NCI-H2081 (cell line): ENCODE data around the gene CNGB1.
"Not testable (repeated sequence)": the region's sequence is repeated elsewhere in the genome, so short reads cannot be mapped to it uniquely, and the experiment has no call there.

ENCODE experiments used
- DNase-seq, 2 experiments: peaks; one replicate each; lab custom pipeline; 2025; lab: John Stamatoyannopoulos, UW

The CNGB1 gene

DNA sequence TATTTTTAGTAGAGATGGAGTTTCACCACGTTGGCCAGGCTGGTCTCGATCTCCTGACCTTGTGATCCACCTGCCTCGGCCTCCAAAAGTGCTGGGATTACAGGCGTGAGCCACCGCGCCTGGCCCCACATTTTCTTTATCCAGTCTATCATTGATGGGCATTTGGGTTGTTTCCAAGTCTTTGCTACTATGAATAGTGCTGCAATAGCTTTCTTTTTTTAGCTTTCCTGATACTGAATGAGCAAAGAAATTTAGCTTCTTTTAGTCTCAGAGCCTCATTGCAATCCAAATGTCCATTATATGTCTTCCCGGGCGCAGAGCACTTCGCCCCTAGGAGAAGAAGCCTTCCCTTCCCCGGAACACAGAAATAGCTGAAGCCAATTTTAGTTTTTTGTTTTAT, 112.9 kb downstream of the CNGB1 start:
- DNase-seq = not testable (repeated sequence)

DNA sequence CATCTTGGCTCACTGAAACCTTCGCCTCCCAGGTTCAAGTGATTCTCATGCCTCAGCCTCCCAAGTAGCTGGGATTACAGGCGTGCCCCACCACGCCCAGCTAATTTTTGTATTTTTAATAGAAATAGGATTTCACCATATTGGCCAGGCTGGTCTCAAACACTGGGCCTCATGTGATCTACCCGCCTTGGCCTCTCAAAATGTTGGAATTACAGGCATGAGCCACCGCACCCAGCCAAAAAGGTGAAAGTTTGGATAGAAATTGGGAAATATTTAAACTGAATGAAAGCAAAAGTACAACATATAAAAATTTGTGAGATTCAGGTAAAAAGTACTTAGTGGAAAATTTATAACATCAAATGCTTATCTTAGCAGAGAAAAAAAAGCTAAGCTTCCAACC, 115.7 kb downstream of the CNGB1 start:
- DNase-seq = no peak

DNA sequence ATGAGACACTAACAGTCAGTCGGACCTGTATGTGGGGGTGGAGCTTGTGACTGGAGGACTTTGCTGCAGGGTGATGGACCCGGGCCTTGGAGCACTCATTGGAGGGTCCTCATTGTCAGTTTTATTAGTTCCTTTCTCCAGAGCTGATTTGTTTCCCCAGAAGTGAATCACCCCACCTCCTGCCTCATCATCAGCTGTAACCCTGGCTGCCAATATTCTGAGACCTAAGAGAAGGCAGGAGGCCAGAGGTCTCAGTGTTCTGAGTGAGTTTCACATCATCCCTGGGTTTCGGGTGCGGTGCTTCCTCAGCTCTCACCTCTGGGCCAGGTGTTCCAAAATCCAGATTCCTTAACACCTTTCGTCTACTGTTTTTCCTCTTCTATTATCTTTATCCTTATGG, 118.7 kb downstream of the CNGB1 start:
- DNase-seq = no peak

GRCh38 chr16:57848181-57848580, 122.7 kb downstream of the CNGB1 start:
- no peak for DNase-seq

DNA sequence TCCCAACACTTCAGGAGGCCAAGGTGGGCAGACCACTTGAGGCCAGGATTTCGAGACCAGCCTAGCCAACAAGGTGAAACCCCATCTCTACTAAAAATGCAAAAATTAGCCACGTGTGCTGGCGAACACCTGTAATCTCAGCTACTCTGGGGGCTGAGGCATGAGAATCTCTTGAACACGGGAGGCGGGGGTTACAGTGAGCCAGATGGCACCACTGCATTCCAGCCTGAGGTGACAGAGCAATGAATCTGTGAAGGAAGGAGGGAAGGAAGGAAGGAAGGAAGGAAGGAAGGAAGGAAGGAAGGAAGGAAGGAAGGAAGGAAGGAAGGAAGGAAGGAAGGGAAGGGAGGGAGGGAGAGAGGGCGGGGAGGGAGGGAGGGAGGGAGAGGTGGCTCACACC, 124.0 kb downstream of the CNGB1 start:
- not testable (repeated sequence) for DNase-seq

DNA sequence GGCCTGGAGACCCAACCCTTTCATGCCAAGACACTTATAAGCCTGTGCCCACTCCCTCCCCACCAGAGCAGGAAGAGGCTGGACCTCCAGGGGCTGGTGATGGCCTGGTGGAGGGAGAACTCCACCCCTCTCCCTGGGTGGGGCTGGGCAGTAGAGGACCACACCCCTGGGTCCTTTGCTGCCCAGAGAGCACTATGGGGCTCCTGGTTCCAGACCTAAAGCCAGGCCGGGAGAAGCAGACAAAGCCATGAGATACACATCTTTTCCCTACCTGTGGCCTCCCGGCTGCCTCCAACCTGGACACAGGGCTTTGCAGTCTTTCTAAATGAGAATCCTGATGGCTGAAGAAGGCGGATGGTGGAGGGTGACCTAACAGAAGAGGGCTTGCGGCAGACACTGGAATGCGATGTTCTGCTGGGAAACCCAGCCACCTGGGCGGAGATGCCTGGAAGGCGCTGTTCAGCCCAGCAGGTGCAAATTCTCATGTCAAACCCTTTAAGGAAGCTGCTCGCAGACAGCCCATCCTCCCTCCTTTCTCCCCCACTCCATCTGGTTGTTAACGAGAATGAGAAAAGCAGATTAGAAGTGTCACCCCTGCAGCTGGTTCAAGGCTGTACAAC, 124.7 kb downstream of the CNGB1 start:
- no peak for DNase-seq

- DNase-seq = no peak
Observed at GRCh38 chr16:57845115-57845514, 125.8 kb downstream of the CNGB1 start.

- DNase-seq = no peak
Observed at GRCh38 chr16:57844416-57845030, 126.4 kb downstream of the CNGB1 start.

- DNase-seq = no peak
Observed at GRCh38 chr16:57843400-57843799, 127.5 kb downstream of the CNGB1 start.

- no peak for DNase-seq
Observed at GRCh38 chr16:57842601-57843000, 128.3 kb downstream of the CNGB1 start.

- DNase-seq = no peak
Observed at GRCh38 chr16:57840833-57841232, 130.1 kb downstream of the CNGB1 start.

- no peak for DNase-seq
Observed at GRCh38 chr16:57838161-57838560, 132.8 kb downstream of the CNGB1 start.

- DNase-seq = no peak
Observed at GRCh38 chr16:57837305-57838125, 133.4 kb downstream of the CNGB1 start.

DNA sequence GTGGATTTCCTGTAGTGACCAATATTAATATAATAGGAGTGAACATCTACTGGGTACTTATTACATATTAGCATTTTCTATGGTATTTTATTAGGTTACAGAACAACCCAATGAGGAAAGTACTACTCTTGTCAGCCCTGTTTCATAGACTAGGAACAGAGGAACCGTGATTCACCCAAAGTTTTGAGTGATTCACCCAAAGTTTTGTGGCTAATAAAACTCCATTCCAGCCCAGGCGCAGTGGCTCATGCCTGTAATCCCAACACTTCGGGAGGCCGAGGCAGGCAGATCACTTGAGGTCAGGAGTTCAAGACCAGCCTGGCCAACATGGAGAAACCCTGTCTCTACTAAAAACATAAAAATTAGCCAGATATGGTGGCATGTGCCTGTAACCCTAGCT, 135.5 kb downstream of the CNGB1 start:
- not testable (repeated sequence) for DNase-seq

DNA sequence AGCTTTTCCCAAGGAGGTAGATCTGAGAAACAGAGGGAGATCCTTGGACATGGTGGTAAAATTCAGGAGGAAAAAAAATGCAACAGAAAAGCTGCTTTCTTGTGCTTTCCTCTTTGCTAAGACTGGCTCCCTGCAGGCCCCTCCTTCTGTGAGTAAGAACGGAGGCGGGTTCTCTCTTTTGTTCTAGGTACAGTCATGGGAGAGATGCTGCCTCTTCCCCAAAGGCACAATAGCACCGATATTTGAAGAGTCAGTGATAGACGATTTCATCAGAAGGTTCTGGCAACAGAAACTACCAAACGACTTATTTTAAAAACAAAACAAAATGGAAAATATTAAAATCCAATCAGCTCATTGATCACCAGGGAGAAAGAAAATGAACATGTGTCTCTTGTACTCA, 136.0 kb downstream of the CNGB1 start:
- DNase-seq = no peak
